HEK293 (cell line): ENCODE results near the gene AHCYL2.

Experiments used
- CTCF ChIA-PET: fragments of 350-600 bp; formaldehyde crosslinking; extraction: SDS; loops from one replicate; lab custom pipeline; 2021; ENCODE audit warnings: antibody characterized with exemption; lab: Yijun Ruan, JAX
- POLR2A ChIA-PET: fragments of 300-600 bp; formaldehyde crosslinking; extraction: SDS; loops from one replicate; lab custom pipeline; 2020; ENCODE audit warnings: antibody characterized with exemption, inconsistent platforms; lab: Yijun Ruan, JAX
- H3K27ac ChIP-seq: fragments of 200-500 bp; sonication (Bioruptor generic); 2 replicates; pipeline ENCODE4 v1.5.1; 2014; ENCODE audit warnings: low read depth, low read length, control low read depth, inconsistent platforms; ENCODE audit errors: extremely low read depth
- H3K36me3 ChIP-seq, 2 experiments: fragments of 200-500 bp in 1 of 2; sonication (Bioruptor generic) in 1 of 2; 1 replicate in 1 of 2; 2 replicates in 1 of 2; pipeline ENCODE4 v1.5.1; 2014 to 2017; ENCODE audit warnings: inconsistent platforms in 2 of 2, low read length in 2 of 2; ENCODE audit not compliant: control insufficient read depth in 2 of 2, insufficient read depth in 1 of 2
- H3K4me1 ChIP-seq: fragments of 200-500 bp; sonication (Bioruptor generic); 2 replicates; pipeline ENCODE4 v1.5.1; 2014; ENCODE audit warnings: mild to moderate bottlenecking, low read length, inconsistent platforms; ENCODE audit not compliant: control insufficient read depth, insufficient read depth
- H3K4me3 ChIP-seq: 2 replicates; pipeline ENCODE4 v1.5.1; 2011; ENCODE audit warnings: low read depth, mild to moderate bottlenecking, control low read depth, low read length, moderate library complexity
- H3K9me3 ChIP-seq: fragments of 200-500 bp; sonication (Bioruptor generic); 2 replicates; pipeline ENCODE4 v1.5.1; 2014; ENCODE audit warnings: low read depth, low read length, inconsistent platforms; ENCODE audit not compliant: control insufficient read depth, insufficient read depth
- BCL11A ChIP-seq: fragments of 450-650 bp; formaldehyde crosslinking; IDR thresholded peaks from 2 replicates; pipeline ENCODE4 v1.5.1; 2016; ENCODE audit warnings: low read depth, missing biosample characterization, missing genetic modification characterization
- KLF8 ChIP-seq: fragments of 450-650 bp; formaldehyde crosslinking; IDR thresholded peaks from 2 replicates; pipeline ENCODE4 v1.5.1; 2016; ENCODE audit warnings: missing biosample characterization, missing genetic modification characterization
- MYNN ChIP-seq: fragments of 450-650 bp; formaldehyde crosslinking; IDR thresholded peaks from 2 replicates; pipeline ENCODE4 v1.5.1; 2016; ENCODE audit warnings: missing biosample characterization, missing genetic modification characterization, borderline replicate concordance
- WT1 ChIP-seq: fragments of 450-650 bp; formaldehyde crosslinking; IDR thresholded peaks from 2 replicates; pipeline ENCODE4 v1.5.1; 2016; ENCODE audit warnings: missing biosample characterization, missing genetic modification characterization
- ZIC2 ChIP-seq: fragments of 450-650 bp; formaldehyde crosslinking; IDR thresholded peaks from 2 replicates; pipeline ENCODE4 v1.5.1; 2016; ENCODE audit warnings: missing biosample characterization, missing genetic modification characterization
- ZNF114 ChIP-seq: fragments of 450-650 bp; formaldehyde crosslinking; IDR thresholded peaks from 2 replicates; pipeline ENCODE4 v1.5.0; 2017; ENCODE audit warnings: missing biosample characterization, missing genetic modification characterization
- ZNF121 ChIP-seq: fragments of 450-650 bp; formaldehyde crosslinking; IDR thresholded peaks from 2 replicates; pipeline ENCODE4 v1.5.1; 2016; ENCODE audit warnings: missing biosample characterization, missing genetic modification characterization
- ZNF292 ChIP-seq: fragments of 450-650 bp; formaldehyde crosslinking; IDR thresholded peaks from 2 replicates; pipeline ENCODE4 v1.5.1; 2016; ENCODE audit warnings: low read depth, missing biosample characterization, missing genetic modification characterization, borderline replicate concordance
- ZNF302 ChIP-seq: fragments of 450-650 bp; formaldehyde crosslinking; IDR thresholded peaks from 2 replicates; pipeline ENCODE4 v1.5.1; 2016; ENCODE audit warnings: missing biosample characterization, missing genetic modification characterization, low read depth
- ZNF324 ChIP-seq: fragments of 450-650 bp; formaldehyde crosslinking; IDR thresholded peaks from 2 replicates; pipeline ENCODE4 v1.5.1; 2016; ENCODE audit warnings: missing biosample characterization, missing genetic modification characterization
- ZNF404 ChIP-seq: fragments of 450-650 bp; formaldehyde crosslinking; IDR thresholded peaks from 2 replicates; pipeline ENCODE4 v1.5.1; 2017; ENCODE audit warnings: missing biosample characterization, missing genetic modification characterization
- ZNF521 ChIP-seq: fragments of 450-650 bp; formaldehyde crosslinking; IDR thresholded peaks from 2 replicates; pipeline ENCODE4 v1.5.1; 2017; ENCODE audit warnings: missing biosample characterization, mild to moderate bottlenecking, missing genetic modification characterization
- ZNF558 ChIP-seq: fragments of 450-650 bp; formaldehyde crosslinking; IDR thresholded peaks from 2 replicates; pipeline ENCODE4 v1.5.1; 2016; ENCODE audit warnings: missing biosample characterization, missing genetic modification characterization
- ZNF624 ChIP-seq: fragments of 450-650 bp; formaldehyde crosslinking; IDR thresholded peaks from 2 replicates; pipeline ENCODE4 v1.5.1; 2017; ENCODE audit warnings: missing biosample characterization, missing genetic modification characterization
- ZNF626 ChIP-seq: fragments of 450-650 bp; sonication (Bioruptor Pico); formaldehyde crosslinking; IDR thresholded peaks from 2 replicates; pipeline ENCODE4 v1.5.1; 2018; ENCODE audit warnings: missing biosample characterization, missing genetic modification characterization, inconsistent platforms
- ZNF701 ChIP-seq: fragments of 450-650 bp; formaldehyde crosslinking; IDR thresholded peaks from 2 replicates; pipeline ENCODE4 v1.5.1; 2016; ENCODE audit warnings: missing biosample characterization, missing genetic modification characterization
- ZNF707 ChIP-seq: fragments of 450-650 bp; formaldehyde crosslinking; IDR thresholded peaks from 2 replicates; pipeline ENCODE4 v1.5.1; 2016; ENCODE audit warnings: missing biosample characterization, missing genetic modification characterization
- ZNF768 ChIP-seq: fragments of 450-650 bp; formaldehyde crosslinking; IDR thresholded peaks from 2 replicates; pipeline ENCODE4 v1.5.1; 2018; ENCODE audit warnings: missing biosample characterization, mild to moderate bottlenecking, missing genetic modification characterization
- TF ChIP-seq, protein P1 (sequence below): fragments of 450-650 bp; formaldehyde crosslinking; IDR thresholded peaks from 2 replicates; pipeline ENCODE4 v1.5.1; 2016; ENCODE audit warnings: missing biosample characterization, missing genetic modification characterization
- TF ChIP-seq, protein P2 (sequence below): fragments of 450-650 bp; formaldehyde crosslinking; IDR thresholded peaks from 2 replicates; pipeline ENCODE4 v1.5.1; 2017; ENCODE audit warnings: missing biosample characterization, missing genetic modification characterization
- TF ChIP-seq, protein P3 (sequence below): fragments of 450-650 bp; formaldehyde crosslinking; IDR thresholded peaks from 2 replicates; pipeline ENCODE4 v1.5.0; 2017; ENCODE audit warnings: missing biosample characterization, missing genetic modification characterization, borderline replicate concordance
- TF ChIP-seq, protein P4 (sequence below): fragments of 450-650 bp; formaldehyde crosslinking; IDR thresholded peaks from 2 replicates; pipeline ENCODE4 v1.5.1; 2016; ENCODE audit warnings: missing biosample characterization, missing genetic modification characterization
- TF ChIP-seq, protein P5 (sequence below): fragments of 450-650 bp; formaldehyde crosslinking; optimal IDR thresholded peaks from 2 replicates; pipeline ENCODE3; 2016; ENCODE audit warnings: missing biosample characterization, mild to moderate bottlenecking, missing genetic modification characterization
- TF ChIP-seq, protein P6 (sequence below): fragments of 450-650 bp; formaldehyde crosslinking; IDR thresholded peaks from 2 replicates; pipeline ENCODE4 v1.5.1; 2016; ENCODE audit warnings: missing biosample characterization, missing genetic modification characterization

The AHCYL2 gene

DNA sequence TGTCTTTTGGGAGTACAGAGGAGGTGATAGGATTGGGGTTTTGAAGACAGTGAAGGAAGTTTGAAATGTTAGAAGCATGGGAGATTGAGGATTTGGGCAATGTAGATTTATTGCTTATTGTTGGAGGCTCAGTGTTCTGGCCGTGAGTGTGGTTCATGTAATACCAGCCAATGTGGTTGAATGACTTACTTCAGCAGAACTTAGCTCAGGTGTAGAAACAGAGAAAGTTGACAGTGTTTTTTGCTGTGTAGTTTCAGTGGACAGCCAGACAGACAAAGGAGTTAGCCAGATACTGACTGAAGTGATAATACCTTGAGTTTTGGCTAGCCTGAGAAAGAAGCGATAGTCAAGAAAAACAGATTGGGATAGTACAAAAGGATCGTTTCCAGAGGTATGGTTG lies 88.5 kb downstream of the AHCYL2 start (continued):
- TF ChIP-seq, protein P1, sequence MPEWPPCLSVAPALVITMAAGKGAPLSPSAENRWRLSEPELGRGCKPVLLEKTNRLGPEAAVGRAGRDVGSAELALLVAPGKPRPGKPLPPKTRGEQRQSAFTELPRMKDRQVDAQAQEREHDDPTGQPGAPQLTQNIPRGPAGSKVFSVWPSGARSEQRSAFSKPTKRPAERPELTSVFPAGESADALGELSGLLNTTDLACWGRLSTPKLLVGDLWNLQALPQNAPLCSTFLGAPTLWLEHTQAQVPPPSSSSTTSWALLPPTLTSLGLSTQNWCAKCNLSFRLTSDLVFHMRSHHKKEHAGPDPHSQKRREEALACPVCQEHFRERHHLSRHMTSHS (tag by site-specific recombination), result no peak
- TF ChIP-seq, protein P2, sequence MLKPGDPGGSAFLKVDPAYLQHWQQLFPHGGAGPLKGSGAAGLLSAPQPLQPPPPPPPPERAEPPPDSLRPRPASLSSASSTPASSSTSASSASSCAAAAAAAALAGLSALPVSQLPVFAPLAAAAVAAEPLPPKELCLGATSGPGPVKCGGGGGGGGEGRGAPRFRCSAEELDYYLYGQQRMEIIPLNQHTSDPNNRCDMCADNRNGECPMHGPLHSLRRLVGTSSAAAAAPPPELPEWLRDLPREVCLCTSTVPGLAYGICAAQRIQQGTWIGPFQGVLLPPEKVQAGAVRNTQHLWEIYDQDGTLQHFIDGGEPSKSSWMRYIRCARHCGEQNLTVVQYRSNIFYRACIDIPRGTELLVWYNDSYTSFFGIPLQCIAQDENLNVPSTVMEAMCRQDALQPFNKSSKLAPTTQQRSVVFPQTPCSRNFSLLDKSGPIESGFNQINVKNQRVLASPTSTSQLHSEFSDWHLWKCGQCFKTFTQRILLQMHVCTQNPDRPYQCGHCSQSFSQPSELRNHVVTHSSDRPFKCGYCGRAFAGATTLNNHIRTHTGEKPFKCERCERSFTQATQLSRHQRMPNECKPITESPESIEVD, result no peak
- TF ChIP-seq ZNF121 (tag by site-specific recombination) (no peak), ZNF324 (tag by site-specific recombination) (no peak)
- TF ChIP-seq, protein P3, sequence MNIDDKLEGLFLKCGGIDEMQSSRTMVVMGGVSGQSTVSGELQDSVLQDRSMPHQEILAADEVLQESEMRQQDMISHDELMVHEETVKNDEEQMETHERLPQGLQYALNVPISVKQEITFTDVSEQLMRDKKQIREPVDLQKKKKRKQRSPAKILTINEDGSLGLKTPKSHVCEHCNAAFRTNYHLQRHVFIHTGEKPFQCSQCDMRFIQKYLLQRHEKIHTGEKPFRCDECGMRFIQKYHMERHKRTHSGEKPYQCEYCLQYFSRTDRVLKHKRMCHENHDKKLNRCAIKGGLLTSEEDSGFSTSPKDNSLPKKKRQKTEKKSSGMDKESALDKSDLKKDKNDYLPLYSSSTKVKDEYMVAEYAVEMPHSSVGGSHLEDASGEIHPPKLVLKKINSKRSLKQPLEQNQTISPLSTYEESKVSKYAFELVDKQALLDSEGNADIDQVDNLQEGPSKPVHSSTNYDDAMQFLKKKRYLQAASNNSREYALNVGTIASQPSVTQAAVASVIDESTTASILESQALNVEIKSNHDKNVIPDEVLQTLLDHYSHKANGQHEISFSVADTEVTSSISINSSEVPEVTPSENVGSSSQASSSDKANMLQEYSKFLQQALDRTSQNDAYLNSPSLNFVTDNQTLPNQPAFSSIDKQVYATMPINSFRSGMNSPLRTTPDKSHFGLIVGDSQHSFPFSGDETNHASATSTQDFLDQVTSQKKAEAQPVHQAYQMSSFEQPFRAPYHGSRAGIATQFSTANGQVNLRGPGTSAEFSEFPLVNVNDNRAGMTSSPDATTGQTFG (tag by site-specific recombination), result no peak

DNA sequence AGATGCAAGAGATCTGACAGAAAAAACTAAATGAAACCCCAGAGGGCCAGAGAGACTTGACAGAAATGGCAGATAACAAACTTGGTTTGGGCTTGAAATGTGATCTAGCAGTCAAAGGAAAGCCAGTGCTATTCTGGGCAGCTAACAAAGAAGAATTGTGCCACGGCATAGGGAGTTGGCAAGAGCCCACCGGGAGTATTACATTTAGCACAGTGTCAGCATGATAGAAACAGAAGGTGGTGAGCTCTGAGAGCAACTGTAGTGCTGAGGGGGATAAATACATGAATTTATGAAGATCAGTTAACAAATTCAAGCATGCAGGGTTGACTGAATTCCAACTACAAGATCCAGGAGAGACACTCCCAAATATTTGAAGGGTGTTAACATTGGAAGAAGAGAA lies 91.1 kb downstream of the AHCYL2 start:
- Histone ChIP-seq H3K4me1 (peaks cover 5% of the 10 kb centered on the region; the same call in 1 of the 2 replicates), H3K4me3 (no peak overlapping the region), H3K36me3 (no peaks in the 10 kb centered on the region), H3K27ac (no peak overlapping the region), H3K9me3 (no peaks in the 10 kb centered on the region)
- CTCF ChIA-PET, result interaction anchor here (2.3 kb wide), 1 partner anchor 97 kb away, joined by 6 read pairs; no protein-coding TSS in a partner anchor
- POLR2A ChIA-PET, result no interaction called here
- TF ChIP-seq ZNF521 (tag by site-specific recombination) (no peak), ZNF114 (tag by site-specific recombination) (no peak), WT1 (no peak)

DNA sequence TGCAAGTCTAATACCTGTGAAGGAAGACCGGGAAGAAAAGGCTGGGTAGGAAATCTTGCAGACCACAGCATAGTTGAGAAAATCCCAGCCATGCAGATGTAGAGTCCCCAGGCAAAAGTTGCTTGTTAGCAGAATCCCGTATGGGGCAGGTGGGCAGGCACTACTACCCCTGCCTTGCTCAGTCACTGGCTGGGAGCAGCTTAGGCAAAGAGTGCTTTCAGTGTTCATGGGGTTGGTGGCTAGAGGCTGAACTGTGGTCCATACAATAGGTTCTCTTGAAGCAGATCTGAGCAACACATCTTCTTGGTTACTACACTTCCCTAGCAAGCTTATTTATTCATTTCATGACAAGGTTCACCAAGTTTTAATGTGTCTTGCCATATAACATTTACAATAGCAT lies 92.6 kb downstream of the AHCYL2 start:
- H3K4me1 ChIP-seq, result peaks cover 5% of the 10 kb centered on the region; the same call in 1 of the 2 replicates
- POLR2A ChIA-PET, result no interaction called here
- H3K9me3 ChIP-seq, result no peaks in the 10 kb centered on the region
- no peaks in the 10 kb centered on the region for H3K36me3 ChIP-seq
- H3K27ac ChIP-seq, result no peak overlapping the region
- H3K4me3 ChIP-seq, result no peak overlapping the region
- CTCF ChIA-PET, result interaction anchor here (0.6 to 2.1 kb wide), 4 partner anchors 20 to 107 kb away, joined by 3 to 7 read pairs (median 4); no protein-coding TSS in a partner anchor
- TF ChIP-seq ZNF707 (tag by site-specific recombination) (no peak), ZNF768 (tag by site-specific recombination) (no peak), ZNF292 (tag by site-specific recombination) (no peak), ZNF558 (tag by site-specific recombination) (no peak), ZNF701 (no peak), BCL11A (tag by site-specific recombination) (no peak), KLF8 (no peak), ZNF404 (tag by site-specific recombination) (no peak), ZNF626 (no peak), MYNN (tag by site-specific recombination) (no peak), ZIC2 (tag by site-specific recombination) (no peak), ZNF302 (no peak), ZNF624 (no peak)
- TF ChIP-seq, protein P4, sequence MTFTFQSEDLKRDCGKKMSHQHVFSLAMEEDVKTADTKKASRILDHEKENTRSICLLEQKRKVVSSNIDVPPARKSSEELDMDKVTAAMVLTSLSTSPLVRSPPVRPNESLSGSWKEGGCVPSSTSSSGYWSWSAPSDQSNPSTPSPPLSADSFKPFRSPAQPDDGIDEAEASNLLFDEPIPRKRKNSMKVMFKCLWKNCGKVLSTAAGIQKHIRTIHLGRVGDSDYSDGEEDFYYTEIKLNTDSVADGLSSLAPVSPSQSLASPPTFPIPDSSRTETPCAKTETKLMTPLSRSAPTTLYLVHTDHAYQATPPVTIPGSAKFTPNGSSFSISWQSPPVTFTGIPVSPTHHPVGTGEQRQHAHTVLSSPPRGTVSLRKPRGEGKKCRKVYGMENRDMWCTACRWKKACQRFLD (tag by site-specific recombination), result no peak
- TF ChIP-seq, protein P5, sequence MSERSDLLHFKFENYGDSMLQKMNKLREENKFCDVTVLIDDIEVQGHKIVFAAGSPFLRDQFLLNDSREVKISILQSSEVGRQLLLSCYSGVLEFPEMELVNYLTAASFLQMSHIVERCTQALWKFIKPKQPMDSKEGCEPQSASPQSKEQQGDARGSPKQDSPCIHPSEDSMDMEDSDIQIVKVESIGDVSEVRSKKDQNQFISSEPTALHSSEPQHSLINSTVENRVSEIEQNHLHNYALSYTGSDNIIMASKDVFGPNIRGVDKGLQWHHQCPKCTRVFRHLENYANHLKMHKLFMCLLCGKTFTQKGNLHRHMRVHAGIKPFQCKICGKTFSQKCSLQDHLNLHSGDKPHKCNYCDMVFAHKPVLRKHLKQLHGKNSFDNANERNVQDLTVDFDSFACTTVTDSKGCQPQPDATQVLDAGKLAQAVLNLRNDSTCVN, result no peak
- TF ChIP-seq, protein P6, sequence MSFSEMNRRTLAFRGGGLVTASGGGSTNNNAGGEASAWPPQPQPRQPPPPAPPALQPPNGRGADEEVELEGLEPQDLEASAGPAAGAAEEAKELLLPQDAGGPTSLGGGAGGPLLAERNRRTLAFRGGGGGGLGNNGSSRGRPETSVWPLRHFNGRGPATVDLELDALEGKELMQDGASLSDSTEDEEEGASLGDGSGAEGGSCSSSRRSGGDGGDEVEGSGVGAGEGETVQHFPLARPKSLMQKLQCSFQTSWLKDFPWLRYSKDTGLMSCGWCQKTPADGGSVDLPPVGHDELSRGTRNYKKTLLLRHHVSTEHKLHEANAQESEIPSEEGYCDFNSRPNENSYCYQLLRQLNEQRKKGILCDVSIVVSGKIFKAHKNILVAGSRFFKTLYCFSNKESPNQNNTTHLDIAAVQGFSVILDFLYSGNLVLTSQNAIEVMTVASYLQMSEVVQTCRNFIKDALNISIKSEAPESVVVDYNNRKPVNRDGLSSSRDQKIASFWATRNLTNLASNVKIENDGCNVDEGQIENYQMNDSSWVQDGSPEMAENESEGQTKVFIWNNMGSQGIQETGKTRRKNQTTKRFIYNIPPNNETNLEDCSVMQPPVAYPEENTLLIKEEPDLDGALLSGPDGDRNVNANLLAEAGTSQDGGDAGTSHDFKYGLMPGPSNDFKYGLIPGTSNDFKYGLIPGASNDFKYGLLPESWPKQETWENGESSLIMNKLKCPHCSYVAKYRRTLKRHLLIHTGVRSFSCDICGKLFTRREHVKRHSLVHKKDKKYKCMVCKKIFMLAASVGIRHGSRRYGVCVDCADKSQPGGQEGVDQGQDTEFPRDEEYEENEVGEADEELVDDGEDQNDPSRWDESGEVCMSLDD (tag by site-specific recombination), result no peak
